ENCODE results near the gene CEP72. TPM values are rescaled to one million over a fixed set of nuclear protein-coding genes. Genes with fewer than 3 reads are reported as not detected.

The CEP72 gene
- total and polyA plus RNA-seq, 10 of the 15 experiments (the other 5 are each of a cell fraction or from before 2014, with no cell fraction given), result 0.35 to 13.5 (median 8.3) TPM

DNA sequence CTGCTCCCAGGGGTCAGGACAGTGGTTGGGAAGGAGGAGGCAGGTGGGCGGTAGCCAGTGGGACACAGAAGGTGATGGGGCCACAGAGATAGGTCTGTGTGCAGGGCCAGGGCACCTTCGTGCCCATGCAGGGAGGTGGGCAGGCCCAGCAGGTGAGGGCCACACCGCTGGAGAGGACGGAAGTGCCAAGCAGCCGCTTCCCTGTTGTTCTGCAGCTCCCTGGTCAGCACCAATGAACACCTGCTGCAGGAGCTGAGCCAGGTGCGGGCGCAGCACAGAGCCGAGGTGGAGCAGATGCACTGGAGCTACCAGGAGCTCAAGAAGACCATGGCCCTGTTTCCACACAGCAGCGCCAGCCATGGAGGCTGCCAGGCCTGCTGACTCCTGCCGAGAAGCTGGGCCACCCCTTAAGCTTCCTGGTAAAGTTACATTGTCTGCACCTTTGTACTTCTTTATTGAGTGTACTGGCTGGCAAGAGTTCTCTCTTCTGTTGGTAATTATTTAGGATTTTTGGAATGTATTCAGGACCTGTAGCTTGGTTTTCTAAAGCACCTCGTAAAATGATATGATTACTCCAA is 40.7 kb downstream of the CEP72 start:
- H3K27ac ChIP-seq (ENCODE audit: control insufficient read depth, insufficient read depth), result no peak overlapping the region
- intact Hi-C loops (cut with micrococcal nuclease; ENCODE audit: unreplicated experiment) (loop anchor here (10.0 kb wide), 1 partner anchor 338 kb away; no protein-coding TSS in a partner anchor), in situ Hi-C loops (cut with MboI) (no loop called here)
- ChIA-PET SMC1A (ENCODE audit: uncharacterized antibody, unreplicated experiment) (no interaction called here), RAD21 (ENCODE audit: unreplicated experiment) (no interaction called here), CTCF (interaction anchor here (1.2 to 1.3 kb wide), 2 partner anchors 206 to 249 kb away, joined by 3 to 5 read pairs; no protein-coding TSS in a partner anchor), POLR2A (no interaction called here)
- H3K36me3 ChIP-seq (ENCODE audit: control insufficient read depth in 2 of 2, insufficient read depth in 2 of 2, low read length in 1 of 2), result peaks cover 6 to 7% of the 10 kb centered on the region in 2 experiments
- no peak overlapping the region for H3K9ac ChIP-seq (ENCODE audit: control insufficient read depth, insufficient read depth, low read length)
- no peaks in the 10 kb centered on the region for H3K4me1 ChIP-seq (ENCODE audit: control insufficient read depth, insufficient read depth, low read length)
- no peak for DNase-seq (ENCODE audit: low read depth, low spot score)
- no peak overlapping the region for H3K4me3 ChIP-seq
- TF ChIP-seq, protein P1, sequence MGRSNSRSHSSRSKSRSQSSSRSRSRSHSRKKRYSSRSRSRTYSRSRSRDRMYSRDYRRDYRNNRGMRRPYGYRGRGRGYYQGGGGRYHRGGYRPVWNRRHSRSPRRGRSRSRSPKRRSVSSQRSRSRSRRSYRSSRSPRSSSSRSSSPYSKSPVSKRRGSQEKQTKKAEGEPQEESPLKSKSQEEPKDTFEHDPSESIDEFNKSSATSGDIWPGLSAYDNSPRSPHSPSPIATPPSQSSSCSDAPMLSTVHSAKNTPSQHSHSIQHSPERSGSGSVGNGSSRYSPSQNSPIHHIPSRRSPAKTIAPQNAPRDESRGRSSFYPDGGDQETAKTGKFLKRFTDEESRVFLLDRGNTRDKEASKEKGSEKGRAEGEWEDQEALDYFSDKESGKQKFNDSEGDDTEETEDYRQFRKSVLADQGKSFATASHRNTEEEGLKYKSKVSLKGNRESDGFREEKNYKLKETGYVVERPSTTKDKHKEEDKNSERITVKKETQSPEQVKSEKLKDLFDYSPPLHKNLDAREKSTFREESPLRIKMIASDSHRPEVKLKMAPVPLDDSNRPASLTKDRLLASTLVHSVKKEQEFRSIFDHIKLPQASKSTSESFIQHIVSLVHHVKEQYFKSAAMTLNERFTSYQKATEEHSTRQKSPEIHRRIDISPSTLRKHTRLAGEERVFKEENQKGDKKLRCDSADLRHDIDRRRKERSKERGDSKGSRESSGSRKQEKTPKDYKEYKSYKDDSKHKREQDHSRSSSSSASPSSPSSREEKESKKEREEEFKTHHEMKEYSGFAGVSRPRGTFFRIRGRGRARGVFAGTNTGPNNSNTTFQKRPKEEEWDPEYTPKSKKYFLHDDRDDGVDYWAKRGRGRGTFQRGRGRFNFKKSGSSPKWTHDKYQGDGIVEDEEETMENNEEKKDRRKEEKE (IDR thresholded peaks at IDR 0.05), result no peak
- TF ChIP-seq, protein P2, sequence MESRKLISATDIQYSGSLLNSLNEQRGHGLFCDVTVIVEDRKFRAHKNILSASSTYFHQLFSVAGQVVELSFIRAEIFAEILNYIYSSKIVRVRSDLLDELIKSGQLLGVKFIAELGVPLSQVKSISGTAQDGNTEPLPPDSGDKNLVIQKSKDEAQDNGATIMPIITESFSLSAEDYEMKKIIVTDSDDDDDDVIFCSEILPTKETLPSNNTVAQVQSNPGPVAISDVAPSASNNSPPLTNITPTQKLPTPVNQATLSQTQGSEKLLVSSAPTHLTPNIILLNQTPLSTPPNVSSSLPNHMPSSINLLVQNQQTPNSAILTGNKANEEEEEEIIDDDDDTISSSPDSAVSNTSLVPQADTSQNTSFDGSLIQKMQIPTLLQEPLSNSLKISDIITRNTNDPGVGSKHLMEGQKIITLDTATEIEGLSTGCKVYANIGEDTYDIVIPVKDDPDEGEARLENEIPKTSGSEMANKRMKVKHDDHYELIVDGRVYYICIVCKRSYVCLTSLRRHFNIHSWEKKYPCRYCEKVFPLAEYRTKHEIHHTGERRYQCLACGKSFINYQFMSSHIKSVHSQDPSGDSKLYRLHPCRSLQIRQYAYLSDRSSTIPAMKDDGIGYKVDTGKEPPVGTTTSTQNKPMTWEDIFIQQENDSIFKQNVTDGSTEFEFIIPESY (IDR thresholded peaks at IDR 0.05), result no peak
- TF ChIP-seq, protein P3, sequence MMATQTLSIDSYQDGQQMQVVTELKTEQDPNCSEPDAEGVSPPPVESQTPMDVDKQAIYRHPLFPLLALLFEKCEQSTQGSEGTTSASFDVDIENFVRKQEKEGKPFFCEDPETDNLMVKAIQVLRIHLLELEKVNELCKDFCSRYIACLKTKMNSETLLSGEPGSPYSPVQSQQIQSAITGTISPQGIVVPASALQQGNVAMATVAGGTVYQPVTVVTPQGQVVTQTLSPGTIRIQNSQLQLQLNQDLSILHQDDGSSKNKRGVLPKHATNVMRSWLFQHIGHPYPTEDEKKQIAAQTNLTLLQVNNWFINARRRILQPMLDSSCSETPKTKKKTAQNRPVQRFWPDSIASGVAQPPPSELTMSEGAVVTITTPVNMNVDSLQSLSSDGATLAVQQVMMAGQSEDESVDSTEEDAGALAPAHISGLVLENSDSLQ (IDR thresholded peaks at IDR 0.05), result no peak
- no peak for TF ChIP-seq POU2F2 (IDR thresholded peaks at IDR 0.05; ENCODE audit: borderline replicate concordance, low read depth, low read length)
- no peak for TF ChIP-seq BHLHE40 (IDR thresholded peaks at IDR 0.05; ENCODE audit: borderline replicate concordance in 1 of 2, low read depth in 2 of 2, low read length in 1 of 2)
- no peak for TF ChIP-seq PAX8 (IDR thresholded peaks at IDR 0.05)
- no peak for TF ChIP-seq FOS (IDR thresholded peaks at IDR 0.05; ENCODE audit: borderline replicate concordance, extremely low read depth, insufficient read length)
- no peak for TF ChIP-seq SIX5 (IDR thresholded peaks at IDR 0.05; ENCODE audit: low read depth, low read length, severe bottlenecking)
- TF ChIP-seq WRNIP1 (IDR thresholded peaks at IDR 0.05; ENCODE audit: borderline replicate concordance, low read depth, low read length), result no peak
- TF ChIP-seq HCFC1 (IDR thresholded peaks at IDR 0.05; ENCODE audit: low read length), result no peak
- no peaks in the 10 kb centered on the region for H3K27me3 ChIP-seq (replicated peaks in 1 of 2; ENCODE audit: control insufficient read depth in 2 of 2, insufficient read depth in 2 of 2, low read length in 1 of 2)
- WGBS (ENCODE audit: insufficient coverage, insufficient replicate concordance, low lambda C conversion rate, missing lambda C conversion rate), result 97% methylated on average over 10 of the region's 11 CpGs
- H3K4me2 ChIP-seq (ENCODE audit: control insufficient read depth, insufficient read depth), result no peak overlapping the region
- H2AFZ ChIP-seq (ENCODE audit: control insufficient read depth, low read depth, low read length), result no peak overlapping the region
- H3K9me3 ChIP-seq (replicated peaks; ENCODE audit: control insufficient read depth, insufficient read depth, low read length), result no peaks in the 10 kb centered on the region; the same call in 2 of the 3 replicates
- H3K79me2 ChIP-seq (ENCODE audit: control insufficient read depth, insufficient read depth, low read length), result no peaks in the 10 kb centered on the region
- ATAC-seq, result no peak
- no peak for FAIRE-seq
- H4K20me1 ChIP-seq (ENCODE audit: control insufficient read depth, insufficient read depth), result no peaks in the 10 kb centered on the region
- BruUV-seq (replicated peaks), result no TSS peak

Measured in GM12878 (cell line).